Muscle layer of colon (tissue), 2 donors: ENCODE results near the gene RRBP1.
"Not testable (repeated sequence)": the region's sequence is repeated elsewhere in the genome, so short reads cannot be mapped to it uniquely, and the experiment has no call there.

Experiments used
- H3K27ac ChIP-seq: one replicate; pipeline ENCODE4 v1.7.0; 2013; ENCODE audit warnings: low read depth, mild to moderate bottlenecking, low read length, moderate library complexity
- H3K27me3 ChIP-seq, 2 donors: one replicate each; pipeline ENCODE4 v1.7.0; 2013; ENCODE audit warnings: low read length in 2 of 2, mild to moderate bottlenecking in 2 of 2; ENCODE audit not compliant: insufficient read depth in 2 of 2, control insufficient read depth in 1 of 2
- H3K36me3 ChIP-seq: one replicate; pipeline ENCODE4 v1.7.0; 2013; ENCODE audit warnings: mild to moderate bottlenecking, low read length; ENCODE audit not compliant: insufficient read depth
- H3K4me1 ChIP-seq: one replicate; pipeline ENCODE4 v1.7.0; 2013; ENCODE audit warnings: mild to moderate bottlenecking, low read length; ENCODE audit not compliant: insufficient read depth
- H3K4me3 ChIP-seq, 2 donors: one replicate each; pipeline ENCODE4 v1.7.0; 2013; ENCODE audit warnings: low read length in 2 of 2, low read depth in 1 of 2, mild to moderate bottlenecking in 1 of 2, moderate library complexity in 1 of 2
- H3K9ac ChIP-seq: one replicate; pipeline ENCODE4 v1.7.0; 2013; ENCODE audit warnings: low read length
- H3K9me3 ChIP-seq: one replicate; pipeline ENCODE4 v1.7.0; 2013; ENCODE audit warnings: mild to moderate bottlenecking, low read length
- donor health status: abdominal sarcoma.
- donor health status: Adenocarcinoma of cecum.

RRBP1 gene

GRCh38 chr20:17707951-17708350 is 25.9 kb upstream of the RRBP1 start:
- H3K4me3 ChIP-seq, H3K27ac ChIP-seq, H3K27me3 ChIP-seq, H3K4me1 ChIP-seq, H3K36me3 ChIP-seq, H3K9ac ChIP-seq, H3K9me3 ChIP-seq: not testable (repeated sequence)

GRCh38 chr20:17706632-17707031 is 24.6 kb upstream of the RRBP1 start:
- Histone ChIP-seq H3K27ac (no peak overlapping the region), H3K36me3 (no peaks in the 10 kb centered on the region)

GRCh38 chr20:17705916-17706315 is 23.9 kb upstream of the RRBP1 start:
- Histone ChIP-seq H3K36me3 (no peaks in the 10 kb centered on the region), H3K4me1 (peaks cover 10% of the 10 kb centered on the region), H3K27me3 (no peaks in the 10 kb centered on the region), H3K9me3 (no peaks in the 10 kb centered on the region), H3K27ac (no peak overlapping the region), H3K9ac (no peak overlapping the region), H3K4me3 (no peak overlapping the region)

More at GRCh38 chr20:17706632-17707031, 24.6 kb upstream of the RRBP1 start:
- H3K9ac ChIP-seq: no peak overlapping the region
- no peaks in the 10 kb centered on the region for H3K9me3 ChIP-seq
- no peak overlapping the region for H3K4me3 ChIP-seq
- no peaks in the 10 kb centered on the region for H3K27me3 ChIP-seq
- H3K4me1 ChIP-seq: peaks cover 10% of the 10 kb centered on the region

- H3K27ac ChIP-seq: no peak overlapping the region
- H3K27me3 ChIP-seq: no peaks in the 10 kb centered on the region
These were observed 22.7 kb upstream of the RRBP1 start for GRCh38 chr20:17704589-17705317.

GRCh38 chr20:17701826-17702225 is 19.8 kb upstream of the RRBP1 start:
- Histone ChIP-seq H3K27me3 (no peaks in the 10 kb centered on the region), H3K9ac (no peak overlapping the region), H3K27ac (no peak overlapping the region), H3K4me3 (no peak overlapping the region), H3K9me3 (no peaks in the 10 kb centered on the region), H3K4me1 (no peaks in the 10 kb centered on the region), H3K36me3 (no peaks in the 10 kb centered on the region)

More at GRCh38 chr20:17704589-17705317, 22.7 kb upstream of the RRBP1 start:
- H3K9me3 ChIP-seq: no peaks in the 10 kb centered on the region
- no peaks in the 10 kb centered on the region for H3K4me1 ChIP-seq
- no peak overlapping the region for H3K4me3 ChIP-seq
- no peaks in the 10 kb centered on the region for H3K36me3 ChIP-seq
- no peak overlapping the region for H3K9ac ChIP-seq

GRCh38 chr20:17700637-17701036 is 18.6 kb upstream of the RRBP1 start:
- no peaks in the 10 kb centered on the region for H3K27me3 ChIP-seq
- H3K27ac ChIP-seq: no peak overlapping the region
- H3K9ac ChIP-seq: no peak overlapping the region
- no peak overlapping the region for H3K4me3 ChIP-seq
- H3K9me3 ChIP-seq: no peaks in the 10 kb centered on the region
- H3K36me3 ChIP-seq: no peaks in the 10 kb centered on the region
- no peaks in the 10 kb centered on the region for H3K4me1 ChIP-seq

- Histone ChIP-seq H3K9ac (no peak within 1 kb of the TSS), H3K9me3 (no peaks in the 10 kb centered on the region), H3K4me1 (no peaks in the 10 kb centered on the region), H3K4me3 (no peak within 1 kb of the TSS), H3K27me3 (no peaks in the 10 kb centered on the region), H3K36me3 (no peaks in the 10 kb centered on the region), H3K27ac (no peak within 1 kb of the TSS)
These were observed 17.9 kb upstream of the RRBP1 start, which contains the start of gene BANF2 for GRCh38 chr20:17699931-17700351. BANF2 (plus strand) TSS chr20:17699966; CDS start chr20:17725026, 25,060 bp downstream.

- H3K9ac ChIP-seq: no peak overlapping the region
- H3K27ac ChIP-seq: no peak overlapping the region
- no peaks in the 10 kb centered on the region for H3K27me3 ChIP-seq
- H3K36me3 ChIP-seq: no peaks in the 10 kb centered on the region
- H3K4me1 ChIP-seq: no peaks in the 10 kb centered on the region
- no peak overlapping the region for H3K4me3 ChIP-seq
- no peaks in the 10 kb centered on the region for H3K9me3 ChIP-seq
These were observed 16.3 kb upstream of the RRBP1 start for GRCh38 chr20:17698384-17698783.

- no peaks in the 10 kb centered on the region for H3K36me3 ChIP-seq
- H3K9ac ChIP-seq: no peak overlapping the region
- H3K4me1 ChIP-seq: no peaks in the 10 kb centered on the region
- H3K9me3 ChIP-seq: no peaks in the 10 kb centered on the region
- H3K27me3 ChIP-seq: no peaks in the 10 kb centered on the region
- no peak overlapping the region for H3K4me3 ChIP-seq
- H3K27ac ChIP-seq: no peak overlapping the region
These were observed 15.1 kb upstream of the RRBP1 start for GRCh38 chr20:17697171-17697570.

- H3K4me3 ChIP-seq: no peak overlapping the region
- H3K27ac ChIP-seq: no peak overlapping the region
- H3K9ac ChIP-seq: no peak overlapping the region
- no peaks in the 10 kb centered on the region for H3K36me3 ChIP-seq
- H3K4me1 ChIP-seq: no peaks in the 10 kb centered on the region
- H3K9me3 ChIP-seq: no peaks in the 10 kb centered on the region
- no peaks in the 10 kb centered on the region for H3K27me3 ChIP-seq
These were observed 14.2 kb upstream of the RRBP1 start for GRCh38 chr20:17696287-17696686.

GRCh38 chr20:17694767-17695166 is 12.7 kb upstream of the RRBP1 start:
- Histone ChIP-seq H3K9ac (no peak overlapping the region), H3K27me3 (no peaks in the 10 kb centered on the region), H3K4me3 (no peak overlapping the region), H3K27ac (no peak overlapping the region), H3K36me3 (no peaks in the 10 kb centered on the region), H3K4me1 (no peaks in the 10 kb centered on the region), H3K9me3 (no peaks in the 10 kb centered on the region)

GRCh38 chr20:17693444-17694001 is 11.5 kb upstream of the RRBP1 start:
- Histone ChIP-seq H3K36me3 (no peaks in the 10 kb centered on the region), H3K4me3 (no peak overlapping the region), H3K4me1 (no peaks in the 10 kb centered on the region), H3K9ac (no peak overlapping the region), H3K27me3 (no peaks in the 10 kb centered on the region), H3K27ac (no peak overlapping the region), H3K9me3 (no peaks in the 10 kb centered on the region)
